ENCODE data around the gene BICC1. TPM values are rescaled to one million over a fixed set of nuclear protein-coding genes. Genes with fewer than 3 reads are reported as not detected.

BICC1 gene, protein sequence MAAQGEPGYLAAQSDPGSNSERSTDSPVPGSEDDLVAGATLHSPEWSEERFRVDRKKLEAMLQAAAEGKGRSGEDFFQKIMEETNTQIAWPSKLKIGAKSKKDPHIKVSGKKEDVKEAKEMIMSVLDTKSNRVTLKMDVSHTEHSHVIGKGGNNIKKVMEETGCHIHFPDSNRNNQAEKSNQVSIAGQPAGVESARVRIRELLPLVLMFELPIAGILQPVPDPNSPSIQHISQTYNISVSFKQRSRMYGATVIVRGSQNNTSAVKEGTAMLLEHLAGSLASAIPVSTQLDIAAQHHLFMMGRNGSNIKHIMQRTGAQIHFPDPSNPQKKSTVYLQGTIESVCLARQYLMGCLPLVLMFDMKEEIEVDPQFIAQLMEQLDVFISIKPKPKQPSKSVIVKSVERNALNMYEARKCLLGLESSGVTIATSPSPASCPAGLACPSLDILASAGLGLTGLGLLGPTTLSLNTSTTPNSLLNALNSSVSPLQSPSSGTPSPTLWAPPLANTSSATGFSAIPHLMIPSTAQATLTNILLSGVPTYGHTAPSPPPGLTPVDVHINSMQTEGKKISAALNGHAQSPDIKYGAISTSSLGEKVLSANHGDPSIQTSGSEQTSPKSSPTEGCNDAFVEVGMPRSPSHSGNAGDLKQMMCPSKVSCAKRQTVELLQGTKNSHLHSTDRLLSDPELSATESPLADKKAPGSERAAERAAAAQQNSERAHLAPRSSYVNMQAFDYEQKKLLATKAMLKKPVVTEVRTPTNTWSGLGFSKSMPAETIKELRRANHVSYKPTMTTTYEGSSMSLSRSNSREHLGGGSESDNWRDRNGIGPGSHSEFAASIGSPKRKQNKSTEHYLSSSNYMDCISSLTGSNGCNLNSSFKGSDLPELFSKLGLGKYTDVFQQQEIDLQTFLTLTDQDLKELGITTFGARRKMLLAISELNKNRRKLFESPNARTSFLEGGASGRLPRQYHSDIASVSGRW
- 13.4 to 19.4 TPM (median 18.3 TPM) in 5 replicates for total RNA-seq (2022; extraction: Qiagen RNA extraction; ENCODE audit: low read depth)

DNA sequence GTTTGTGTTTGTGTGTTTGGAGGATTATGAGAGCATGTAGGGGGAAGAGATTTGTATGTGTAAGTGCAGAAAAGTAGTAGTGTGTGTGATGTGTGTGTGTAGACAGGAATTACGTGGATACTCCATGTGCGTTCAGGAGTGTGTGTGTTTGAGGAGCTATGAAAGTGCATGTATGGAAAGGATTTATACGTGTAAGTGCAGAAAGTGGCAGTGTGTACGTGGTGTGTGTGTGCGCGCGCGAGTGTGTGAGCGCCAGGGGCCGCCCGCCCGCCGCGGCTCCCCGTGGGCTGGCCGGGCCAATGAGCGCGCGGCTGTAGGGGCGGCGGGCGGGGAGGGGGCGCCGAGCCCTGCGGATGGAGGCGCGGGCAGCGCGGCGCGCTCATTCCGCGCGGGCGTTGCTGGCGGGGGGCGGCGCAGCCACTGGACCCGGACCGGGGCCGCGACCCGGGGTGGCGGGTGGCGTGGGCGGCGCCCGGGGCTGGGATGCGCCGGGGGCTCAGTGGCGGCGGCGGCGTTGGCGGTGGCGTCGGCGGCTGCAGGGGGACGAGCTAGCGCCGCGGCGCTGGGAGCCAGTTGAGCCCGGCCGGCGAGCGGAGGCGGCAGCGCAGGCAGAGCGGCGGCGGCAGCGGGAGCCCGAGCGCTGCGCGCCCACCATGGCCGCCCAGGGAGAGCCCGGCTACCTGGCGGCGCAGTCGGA, at the start of gene BICC1:
BICC1 (plus strand) TSS at position 382 of the 697 bp plus-strand sequence; CDS start at position 654, 272 bp downstream.

Other genes starting within 250 kb of the BICC1 start
- gene IPMK, start 245.0 kb upstream of the BICC1 start, total RNA-seq (2022; extraction: Qiagen RNA extraction; ENCODE audit: low read depth) = 2.0 to 3.9 TPM (median 3.3 TPM) in 5 replicates
- 38.2 to 58.1 TPM (median 55.6 TPM) in 5 replicates for gene CISD1, start 243.7 kb upstream of the BICC1 start, total RNA-seq (2022; extraction: Qiagen RNA extraction; ENCODE audit: low read depth)
- gene UBE2D1, start 177.9 kb upstream of the BICC1 start, total RNA-seq (2022; extraction: Qiagen RNA extraction; ENCODE audit: low read depth) = 13.5 to 21.1 TPM (median 17.4 TPM) in 5 replicates
- 63.5 to 81.5 TPM (median 70.8 TPM) in 5 replicates for gene TFAM, start 127.5 kb upstream of the BICC1 start, total RNA-seq (2022; extraction: Qiagen RNA extraction; ENCODE audit: low read depth)